Measurements from ENCODE around the gene PGAP3. TPM values are rescaled to one million over a fixed set of nuclear protein-coding genes. Genes with fewer than 3 reads are reported as not detected.

PGAP3 gene
- total RNA-seq, 1 donor from 2014 or later, result 10.8 TPM

DNA sequence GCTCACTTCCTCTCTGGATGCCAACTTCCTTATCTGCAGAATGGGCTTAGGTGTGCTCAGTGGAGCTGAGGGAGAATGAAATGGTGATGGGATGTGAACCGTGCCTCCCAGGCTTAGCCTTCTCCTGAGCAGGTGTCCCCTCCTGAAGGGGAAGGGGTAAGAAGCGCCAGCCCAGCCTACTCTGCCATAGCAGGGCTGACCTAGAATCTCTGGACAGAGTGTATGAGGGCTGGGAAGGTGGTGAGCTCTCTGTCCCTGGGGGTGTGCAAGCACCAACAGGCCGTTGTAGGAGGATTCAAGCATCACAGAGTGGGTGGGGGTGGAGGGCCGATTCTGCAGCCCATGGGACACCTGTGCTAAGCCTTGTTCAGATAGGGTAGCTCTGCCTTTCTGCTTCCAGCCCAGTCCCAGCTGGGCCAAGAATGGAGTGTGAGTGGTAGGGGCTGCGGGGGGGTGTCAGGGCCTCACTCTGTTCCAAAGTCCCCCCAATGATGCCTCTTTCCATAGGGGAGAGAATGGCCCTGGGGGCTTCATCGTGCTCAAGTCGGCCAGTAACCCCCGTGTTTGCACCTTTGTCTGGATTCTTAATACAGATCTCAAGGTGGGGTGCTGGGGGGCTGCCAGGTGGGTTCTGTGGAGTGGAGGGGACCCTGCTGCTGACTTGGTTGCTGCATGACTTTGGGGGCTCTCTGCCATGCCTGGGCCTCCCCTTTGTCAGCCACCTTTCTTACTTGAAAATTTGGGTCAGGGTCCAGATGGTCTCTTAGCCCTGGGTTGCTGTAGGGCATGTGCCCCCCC, 25.9 kb downstream of the PGAP3 start:
- no peak for FAIRE-seq
- Histone ChIP-seq H3K27me3 (ENCODE audit: control insufficient read depth, insufficient read depth, low read length) (peaks cover 7% of the 10 kb centered on the region), H3K36me3 (ENCODE audit: control insufficient read depth, insufficient read depth, low read length) (peaks cover 12% of the 10 kb centered on the region), H3K4me3 (ENCODE audit: low read depth, low read length) (no peak overlapping the region)
- DNase-seq (ENCODE audit: low read depth), result no peak
- TF ChIP-seq, protein P1, sequence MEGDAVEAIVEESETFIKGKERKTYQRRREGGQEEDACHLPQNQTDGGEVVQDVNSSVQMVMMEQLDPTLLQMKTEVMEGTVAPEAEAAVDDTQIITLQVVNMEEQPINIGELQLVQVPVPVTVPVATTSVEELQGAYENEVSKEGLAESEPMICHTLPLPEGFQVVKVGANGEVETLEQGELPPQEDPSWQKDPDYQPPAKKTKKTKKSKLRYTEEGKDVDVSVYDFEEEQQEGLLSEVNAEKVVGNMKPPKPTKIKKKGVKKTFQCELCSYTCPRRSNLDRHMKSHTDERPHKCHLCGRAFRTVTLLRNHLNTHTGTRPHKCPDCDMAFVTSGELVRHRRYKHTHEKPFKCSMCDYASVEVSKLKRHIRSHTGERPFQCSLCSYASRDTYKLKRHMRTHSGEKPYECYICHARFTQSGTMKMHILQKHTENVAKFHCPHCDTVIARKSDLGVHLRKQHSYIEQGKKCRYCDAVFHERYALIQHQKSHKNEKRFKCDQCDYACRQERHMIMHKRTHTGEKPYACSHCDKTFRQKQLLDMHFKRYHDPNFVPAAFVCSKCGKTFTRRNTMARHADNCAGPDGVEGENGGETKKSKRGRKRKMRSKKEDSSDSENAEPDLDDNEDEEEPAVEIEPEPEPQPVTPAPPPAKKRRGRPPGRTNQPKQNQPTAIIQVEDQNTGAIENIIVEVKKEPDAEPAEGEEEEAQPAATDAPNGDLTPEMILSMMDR (IDR thresholded peaks at IDR 0.05; ENCODE audit: insufficient read depth, low read length, severe bottlenecking), result no peak

DNA sequence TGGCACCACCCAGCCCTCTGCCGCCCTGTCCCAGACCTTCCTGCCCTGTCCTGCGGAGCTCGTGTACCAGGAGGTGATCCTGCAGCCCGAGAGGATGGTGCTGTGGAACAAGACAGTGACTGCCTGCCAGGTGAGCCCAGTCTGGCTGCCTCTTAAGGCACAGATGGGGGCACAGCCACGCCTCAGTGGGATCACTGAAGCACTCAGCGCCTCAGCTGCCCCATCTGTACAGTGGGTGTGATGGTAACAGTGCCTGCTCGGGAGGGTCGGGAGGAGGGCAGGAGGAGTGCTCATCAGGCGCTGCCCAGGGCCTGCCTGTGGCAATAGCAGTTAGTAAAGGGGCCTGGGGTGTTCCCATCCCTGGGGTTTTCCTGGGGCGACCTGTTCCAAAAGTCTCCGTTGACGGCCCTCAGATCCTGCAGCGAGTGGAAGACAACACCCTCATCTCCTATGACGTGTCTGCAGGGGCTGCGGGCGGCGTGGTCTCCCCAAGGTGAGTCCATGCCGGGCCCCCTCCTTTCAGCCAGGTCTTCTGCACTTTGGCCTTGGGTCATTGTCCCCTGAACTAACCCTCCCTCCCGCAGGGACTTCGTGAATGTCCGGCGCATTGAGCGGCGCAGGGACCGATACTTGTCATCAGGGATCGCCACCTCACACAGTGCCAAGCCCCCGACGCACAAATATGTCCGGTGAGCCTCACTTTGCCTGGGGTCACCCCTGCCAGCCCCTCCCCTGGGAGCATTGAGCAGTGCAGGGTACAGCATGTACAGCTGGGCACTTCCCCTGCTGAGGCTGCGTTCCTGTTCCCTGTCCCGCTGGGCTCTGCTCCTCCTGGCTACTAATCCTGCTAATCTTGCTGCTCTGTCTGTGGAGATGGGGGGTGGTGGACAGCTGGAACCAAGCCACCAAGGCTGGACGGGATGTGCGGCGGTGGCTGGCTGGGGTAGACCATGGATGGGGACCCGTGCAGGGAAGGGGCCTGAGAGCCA, 27.2 kb downstream of the PGAP3 start:
- H3K4me3 ChIP-seq (ENCODE audit: low read depth, low read length), result no peak overlapping the region
- TF ChIP-seq, protein P1 (IDR thresholded peaks at IDR 0.05; ENCODE audit: insufficient read depth, low read length, severe bottlenecking), result no peak
- FAIRE-seq (no peak), DNase-seq (ENCODE audit: low read depth) (no peak)
- peaks cover 14% of the 10 kb centered on the region for H3K36me3 ChIP-seq (ENCODE audit: control insufficient read depth, insufficient read depth, low read length)
- no peaks in the 10 kb centered on the region for H3K27me3 ChIP-seq (ENCODE audit: control insufficient read depth, insufficient read depth, low read length)

DNA sequence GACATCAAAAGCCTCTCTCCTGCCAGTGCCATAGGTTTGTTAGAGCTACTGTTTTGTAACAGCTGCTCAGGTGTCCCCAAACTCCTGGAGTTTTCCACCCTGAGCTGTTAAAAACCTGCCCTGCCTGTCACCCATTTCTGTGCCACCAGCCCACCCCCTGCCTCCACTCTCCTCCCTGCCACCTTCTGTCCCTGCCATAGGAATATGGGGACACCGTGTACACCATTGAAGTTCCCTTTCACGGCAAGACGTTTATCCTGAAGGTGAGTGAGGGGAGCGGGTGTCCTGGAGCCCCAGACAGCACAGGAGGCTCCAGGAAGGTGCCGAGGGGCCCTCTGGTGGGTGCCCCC, 27.9 kb downstream of the PGAP3 start:
- TF ChIP-seq, protein P1 (IDR thresholded peaks at IDR 0.05; ENCODE audit: insufficient read depth, low read length, severe bottlenecking), result no peak
- H3K27me3 ChIP-seq (ENCODE audit: control insufficient read depth, insufficient read depth, low read length), result no peaks in the 10 kb centered on the region
- H3K36me3 ChIP-seq (ENCODE audit: control insufficient read depth, insufficient read depth, low read length), result peaks cover 14% of the 10 kb centered on the region
- no peak for DNase-seq (ENCODE audit: low read depth)
- no peak for FAIRE-seq
- no peak overlapping the region for H3K4me3 ChIP-seq (ENCODE audit: low read depth, low read length)

DNA sequence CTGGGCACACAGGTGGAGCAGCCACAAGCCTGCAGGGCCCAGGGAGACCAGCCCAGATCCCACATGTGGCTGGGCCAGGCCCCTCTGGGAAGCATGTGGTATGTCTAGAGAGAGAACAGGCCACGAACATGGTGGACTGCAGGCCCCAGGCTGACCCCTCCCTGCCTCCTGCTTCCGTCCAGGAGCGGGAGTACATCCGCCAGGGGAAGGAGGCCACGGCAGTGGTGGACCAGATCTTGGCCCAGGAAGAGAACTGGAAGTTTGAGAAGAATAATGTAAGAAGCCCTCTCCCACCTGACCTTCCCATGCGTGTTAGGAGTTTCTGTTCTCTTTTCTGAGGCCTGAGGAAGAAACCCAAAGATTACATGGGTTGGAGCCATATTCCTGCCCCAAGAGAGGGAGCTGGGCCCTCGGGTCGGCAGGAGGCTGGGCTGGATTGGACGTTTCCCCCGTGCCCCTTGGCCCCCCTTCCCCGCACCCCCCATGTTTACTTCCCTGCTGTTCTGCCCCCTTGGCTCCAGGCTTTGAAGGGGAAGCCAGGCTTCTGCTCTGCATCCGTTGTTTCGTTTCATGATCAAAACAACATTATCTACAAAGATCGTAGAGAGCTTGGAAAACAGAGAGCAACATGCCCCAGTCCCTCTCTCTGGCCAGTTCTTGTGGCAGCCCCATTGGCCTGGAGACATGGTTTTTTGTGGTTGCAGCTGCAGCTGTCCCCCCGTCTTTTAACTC, 28.4 kb downstream of the PGAP3 start:
- no peak for DNase-seq (ENCODE audit: low read depth)
- no peak overlapping the region for H3K4me3 ChIP-seq (ENCODE audit: low read depth, low read length)
- H3K36me3 ChIP-seq (ENCODE audit: control insufficient read depth, insufficient read depth, low read length), result peaks cover 14% of the 10 kb centered on the region
- FAIRE-seq, result no peak
- TF ChIP-seq, protein P1 (IDR thresholded peaks at IDR 0.05; ENCODE audit: insufficient read depth, low read length, severe bottlenecking), result no peak
- no peaks in the 10 kb centered on the region for H3K27me3 ChIP-seq (ENCODE audit: control insufficient read depth, insufficient read depth, low read length)

DNA sequence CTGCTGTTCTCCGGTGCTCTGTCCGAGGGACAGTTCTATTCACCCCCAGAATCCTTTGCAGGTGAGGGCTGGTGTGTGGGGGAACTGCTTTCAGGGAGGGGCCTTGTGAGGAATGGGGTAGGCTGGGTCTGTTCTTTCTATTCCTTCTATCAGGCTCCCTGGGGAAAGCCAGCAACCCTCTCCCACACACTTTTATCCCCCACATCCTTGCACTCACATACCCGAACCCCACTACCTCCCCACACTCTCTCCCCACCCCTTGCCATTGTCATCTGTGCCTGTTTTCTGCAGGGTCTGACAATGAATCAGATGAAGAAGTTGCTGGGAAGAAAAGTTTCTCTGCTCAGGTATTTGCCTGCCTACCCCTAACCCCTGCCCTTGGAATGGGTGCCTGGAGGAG, 29.1 kb downstream of the PGAP3 start:
- no peak for FAIRE-seq
- Histone ChIP-seq H3K36me3 (ENCODE audit: control insufficient read depth, insufficient read depth, low read length) (peaks cover 14% of the 10 kb centered on the region), H3K27me3 (ENCODE audit: control insufficient read depth, insufficient read depth, low read length) (no peaks in the 10 kb centered on the region), H3K4me3 (ENCODE audit: low read depth, low read length) (no peak overlapping the region)
- TF ChIP-seq, protein P1 (IDR thresholded peaks at IDR 0.05; ENCODE audit: insufficient read depth, low read length, severe bottlenecking), result no peak
- DNase-seq (ENCODE audit: low read depth), result no peak

Data from bronchial epithelial cell (primary cell).